Sigmoid colon (tissue), 7 donors: Measurements from ENCODE around the gene SAAL1. TPM values are rescaled to one million over a fixed set of nuclear protein-coding genes. Genes with fewer than 3 reads are reported as not detected.
A peak's percentile ranks its signal among the peaks of the same experiment; 100 is the strongest.

Experiments used
- DNase-seq: peaks from one replicate; pipeline ENCODE4 v3.0.0-alpha.2; 2019
- H3K27ac ChIP-seq, 4 donors: fragments of 200-600 bp; sonication (generic); one replicate each; pipeline ENCODE4 v1.5.1; 2016 to 2019; ENCODE audit warnings: mild to moderate bottlenecking in 1 of 4
- H3K27me3 ChIP-seq, 3 donors: fragments of 200-600 bp; sonication (generic); one replicate each; pipeline ENCODE4 v1.5.1; 2019; ENCODE audit warnings: mild to moderate bottlenecking in 1 of 3
- H3K36me3 ChIP-seq, 4 donors: fragments of 200-600 bp; sonication (generic); one replicate each; pipeline ENCODE4 v1.5.1; 2016 to 2019
- H3K4me1 ChIP-seq, 4 donors: fragments of 200-600 bp; sonication (generic); one replicate each; pipeline ENCODE4 v1.5.1; 2017 to 2019
- H3K4me3 ChIP-seq, 4 donors: fragments of 200-600 bp; sonication (generic); one replicate each; pipeline ENCODE4 v1.5.1; 2017 to 2019; ENCODE audit warnings: mild to moderate bottlenecking in 2 of 4, moderate library complexity in 1 of 4
- H3K9me3 ChIP-seq, 4 donors: fragments of 200-600 bp in 3 of 4; sonication (generic) in 3 of 4; one replicate each; pipeline versions ENCODE4 v1.5.1 to v1.6.1; 2013 to 2019
- CTCF ChIP-seq, 4 experiments: fragments of 450-650 bp in 3 of 4; fragments of 200-600 bp in 1 of 4; IDR thresholded peaks; one replicate each; pipeline ENCODE4 v1.5.1; 2016 to 2019; ENCODE audit warnings: antibody characterized with exemption in 4 of 4, mild to moderate bottlenecking in 3 of 4, moderate library complexity in 2 of 4
- EP300 ChIP-seq, 4 donors: sonication (generic); formaldehyde crosslinking; IDR thresholded peaks; one replicate each; pipeline ENCODE4 v1.6.1; 2017; ENCODE audit warnings: antibody characterized with exemption in 4 of 4
- POLR2A ChIP-seq, 2 donors: fragments of 450-650 bp; IDR thresholded peaks; one replicate each; pipeline ENCODE4 v1.6.1; 2016; ENCODE audit warnings: antibody characterized with exemption in 2 of 2, mild to moderate bottlenecking in 2 of 2, moderate library complexity in 2 of 2
- POLR2AphosphoS5 ChIP-seq, 4 donors: sonication (generic); formaldehyde crosslinking; IDR thresholded peaks; one replicate each; pipeline ENCODE4 v1.6.1; 2017; ENCODE audit warnings: antibody characterized with exemption in 4 of 4
- WGBS, 2 donors: extraction: QIAGEN DNeasy Blood & Tissue Kit; methylation state at CpG; one replicate each; pipeline ENCODE4 v1.1.7; 2013; 5-methylcytosine and 5-hydroxymethylcytosine counted together
- intact Hi-C: fragments of 100-400 bp; cut with DNase I; formaldehyde crosslinking; loops from one replicate; pipeline ENCODE4 v1.15.1; 2023
- polyA plus RNA-seq, 3 donors: library from polyadenylated mRNA; stranded (reverse); fragments of 200-250 nt; gene quantifications; one replicate each; pipeline ENCODE4 v1.2.3, GENCODE V29; 2013
- total RNA-seq, 4 donors: library from RNA; depleted of rRNA; stranded (reverse); fragments of >200 nt; gene quantifications; one replicate each; pipeline ENCODE4 v1.1.0, GENCODE V29; 2016
- donor health status: healthy with polysubstance abuse.
- donor health status: Bipolar disorder and iron deficiency.
- donor health status: healthy.

SAAL1 gene
- total and polyA plus RNA-seq, 7 donors: 7.2 to 14.4 (median 11.5) TPM

GRCh38 chr11:18115360-18116127, 9.7 kb upstream of the SAAL1 start:
- peak; percentile 66 for DNase-seq
- intact Hi-C loops: loop anchor here (2.0 kb wide), 1 partner anchor 617 kb away; no protein-coding TSS in a partner anchor
- H3K9me3 ChIP-seq: no peaks in the 10 kb centered on the region

DNA sequence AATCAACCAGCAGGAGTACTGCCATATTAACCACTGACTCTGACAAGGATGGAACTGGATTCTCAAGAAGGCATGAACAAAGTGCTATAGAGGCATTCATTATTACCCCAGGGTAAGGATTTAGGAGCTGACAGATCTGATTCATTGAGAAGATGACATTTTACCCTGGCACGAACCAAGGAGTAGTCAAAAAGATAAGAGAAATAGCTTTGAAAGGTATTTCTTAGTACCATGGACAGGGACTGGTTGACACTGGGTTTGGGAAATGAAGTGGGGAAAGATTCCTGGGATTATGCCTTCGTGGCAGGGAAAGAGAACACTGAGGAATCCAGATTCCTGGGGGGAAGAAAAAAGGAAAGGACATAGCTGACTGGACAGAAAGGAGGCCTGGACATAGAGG, 5.1 kb upstream of the SAAL1 start:
- Histone ChIP-seq H3K27me3 (peaks cover 0 to 4% (median 0%) of the 10 kb centered on the region in 3 donors), H3K4me1 (peaks cover 0 to 8% (median 0%) of the 10 kb centered on the region in 4 donors), H3K9me3 (no peaks in the 10 kb centered on the region), H3K4me3 (no peak overlapping the region), H3K27ac (no peak overlapping the region), H3K36me3 (no peaks in the 10 kb centered on the region)
- WGBS, 2 donors: 19 to 38% methylated on average over 2 of the region's 2 CpGs
- no peak for DNase-seq
- intact Hi-C loops: no loop called here
- TF ChIP-seq EP300 (IDR thresholded peaks at IDR 0.05) (no peak), POLR2A (IDR thresholded peaks at IDR 0.05) (no peak)

More at GRCh38 chr11:18115360-18116127, 9.7 kb upstream of the SAAL1 start:
- H3K27ac ChIP-seq: no peak overlapping the region
- no peaks in the 10 kb centered on the region for H3K4me1 ChIP-seq
- no peaks in the 10 kb centered on the region for H3K36me3 ChIP-seq
- no peak for TF ChIP-seq EP300 (IDR thresholded peaks at IDR 0.05)
- TF ChIP-seq CTCF (IDR thresholded peaks at IDR 0.05): peak; percentile 58 to 84 (median 60)
- peaks cover 0 to 4% (median 0%) of the 10 kb centered on the region in 3 donors for H3K27me3 ChIP-seq
- 2 to 3% methylated on average over 9 of the region's 9 CpGs for WGBS, 2 donors
- H3K4me3 ChIP-seq: no peak overlapping the region

GRCh38 chr11:18108254-18108653, 2.4 kb upstream of the SAAL1 start:
- no peak for TF ChIP-seq EP300 (IDR thresholded peaks at IDR 0.05)
- no peak for TF ChIP-seq CTCF (IDR thresholded peaks at IDR 0.05)
- TF ChIP-seq POLR2AphosphoS5 (IDR thresholded peaks at IDR 0.05): no peak
- Histone ChIP-seq H3K4me1 (peaks cover 0 to 22% (median 12%) of the 10 kb centered on the region in 4 donors), H3K27ac (no peak overlapping the region), H3K27me3 (no peaks in the 10 kb centered on the region), H3K4me3 (no peak overlapping the region), H3K9me3 (no peaks in the 10 kb centered on the region), H3K36me3 (peaks cover 0 to 5% (median under 1%) of the 10 kb centered on the region in 4 donors)
- intact Hi-C loops: loop anchor here (10.0 kb wide), 1 partner anchor 217 kb away; the partner anchor contains the start of genes GTF2H1 and HPS5
- 51 to 69% methylated on average over 3 of the region's 3 CpGs for WGBS, 2 donors
- no peak for DNase-seq

- intact Hi-C loops: loop anchor here (2.0 to 10.0 kb wide), 2 partner anchors 94 to 218 kb away; partner anchors contain the start of genes GTF2H1, HPS5 and SERGEF
- H3K4me3 ChIP-seq: peak overlapping the region in 2 of 4 donors; percentile 73 to 85
- peaks cover 0 to 22% (median 12%) of the 10 kb centered on the region in 4 donors for H3K4me1 ChIP-seq
- WGBS, 2 donors: 83 to 87% methylated on average over 9 of the region's 9 CpGs
- no peak overlapping the region for H3K27ac ChIP-seq
- no peaks in the 10 kb centered on the region for H3K9me3 ChIP-seq
- TF ChIP-seq CTCF (IDR thresholded peaks at IDR 0.05) (no peak), EP300 (IDR thresholded peaks at IDR 0.05) (no peak), POLR2AphosphoS5 (IDR thresholded peaks at IDR 0.05) (no peak), POLR2A (IDR thresholded peaks at IDR 0.05) (no peak)
- H3K36me3 ChIP-seq: peaks cover 0 to 21% (median 4%) of the 10 kb centered on the region in 4 donors
- no peaks in the 10 kb centered on the region for H3K27me3 ChIP-seq
- no peak for DNase-seq
Measured at GRCh38 chr11:18106688-18107087, 806 bp upstream of the SAAL1 start.

DNA sequence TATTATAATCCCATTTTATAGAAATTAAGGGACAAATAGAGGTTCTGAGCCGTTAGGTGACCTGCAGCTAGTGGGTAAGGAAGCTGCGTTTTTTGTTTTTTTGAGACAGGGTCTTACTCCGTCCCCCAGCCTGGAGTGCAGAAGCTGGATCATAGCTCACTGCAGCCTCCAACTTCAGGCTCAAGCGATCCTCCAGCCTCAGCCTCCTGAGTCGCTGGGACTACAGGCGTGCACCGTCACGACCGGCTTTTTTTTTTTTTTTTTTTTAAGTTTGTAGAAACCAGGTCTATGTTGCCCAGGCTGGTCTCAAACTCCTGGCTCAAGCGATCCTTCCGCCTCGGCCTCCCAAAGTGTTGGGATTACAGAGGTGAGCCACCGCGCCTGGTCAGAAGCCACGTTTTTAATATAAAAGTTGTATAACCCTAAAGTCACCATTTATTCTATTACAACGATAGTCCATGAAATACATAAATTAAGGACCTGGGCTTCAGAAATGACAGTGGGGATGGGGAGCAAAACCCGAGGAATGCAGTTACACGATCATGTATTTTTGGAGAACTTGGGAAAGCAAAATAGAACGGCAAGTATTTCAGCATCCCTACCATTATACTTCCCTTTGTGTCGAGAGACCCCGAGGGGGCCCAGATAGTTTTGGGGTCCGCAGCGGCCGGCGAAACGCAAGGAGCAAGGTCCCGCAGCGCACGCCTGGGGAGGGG, 638 bp downstream of the SAAL1 start:
- Histone ChIP-seq H3K36me3 (peaks cover 0 to 35% (median 4%) of the 10 kb centered on the region in 4 donors), H3K4me3 (peak overlapping the region; percentile 73 to 85 (median 82)), H3K4me1 (peaks cover 0 to 22% (median 12%) of the 10 kb centered on the region in 4 donors), H3K27me3 (no peaks in the 10 kb centered on the region), H3K27ac (peak overlapping the region; percentile 55 to 75 (median 72)), H3K9me3 (no peaks in the 10 kb centered on the region)
- DNase-seq: no peak
- WGBS, 2 donors: 23 to 24% methylated on average over 29 of the region's 29 CpGs
- intact Hi-C loops: loop anchor here (10.0 kb wide), 1 partner anchor 220 kb away; the partner anchor contains the start of genes GTF2H1 and HPS5
- TF ChIP-seq CTCF (IDR thresholded peaks at IDR 0.05): no peak
- no peak for TF ChIP-seq POLR2AphosphoS5 (IDR thresholded peaks at IDR 0.05)
- TF ChIP-seq EP300 (IDR thresholded peaks at IDR 0.05): no peak
